HG03575 (cell line): Measurements from ENCODE around the gene SPIB.
"Not testable (repeated sequence)": the region's sequence is repeated elsewhere in the genome, so short reads cannot be mapped to it uniquely, and the experiment has no call there.

Experiments used
- ATAC-seq: cut with Tn5 transposase; IDR thresholded peaks from one replicate; pipeline ENCODE4 v1.9.1; 2021; ENCODE audit not compliant: unreplicated experiment, insufficient number of reproducible peaks, low FRiP score; ENCODE audit errors: extremely low read depth

SPIB gene

DNA sequence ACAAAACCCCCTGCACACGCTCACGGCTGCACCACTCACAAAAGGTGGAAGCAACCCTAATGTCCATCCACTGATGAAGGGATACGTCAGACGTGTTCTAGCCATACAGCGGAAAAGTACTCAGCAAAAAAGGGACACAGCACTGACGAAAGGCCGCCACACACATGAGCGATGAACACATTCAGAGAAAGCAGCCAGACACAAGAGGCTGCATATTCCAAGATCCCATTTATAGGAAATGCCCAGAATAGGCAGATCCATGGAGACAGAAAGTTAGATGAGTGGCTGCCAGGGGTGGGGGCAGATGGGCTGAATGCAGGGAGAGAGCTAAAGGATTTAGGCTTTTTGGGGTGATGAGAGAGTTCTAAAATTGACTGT lies 30.9 kb upstream of the SPIB start:
- ATAC-seq, result no peak

DNA sequence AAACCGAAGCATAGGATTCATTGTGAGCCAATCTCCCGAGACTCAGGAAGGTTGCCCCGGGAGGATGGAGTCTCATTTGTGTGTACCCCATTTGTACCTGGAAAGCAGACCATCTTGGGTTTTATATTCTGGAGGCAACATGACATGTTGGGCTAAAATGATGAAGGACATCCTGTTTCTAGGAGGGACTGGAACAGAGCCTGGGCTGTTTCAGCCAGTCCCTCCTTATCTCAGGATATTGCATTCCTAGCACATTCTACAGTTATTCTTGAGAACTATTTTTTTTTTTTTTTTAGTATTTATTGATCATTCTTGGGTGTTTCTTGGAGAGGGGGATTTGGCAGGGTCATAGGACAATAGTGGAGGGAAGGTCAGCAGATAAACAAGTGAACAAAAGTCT lies 28.4 kb upstream of the SPIB start:
- ATAC-seq, result not testable (repeated sequence)

DNA sequence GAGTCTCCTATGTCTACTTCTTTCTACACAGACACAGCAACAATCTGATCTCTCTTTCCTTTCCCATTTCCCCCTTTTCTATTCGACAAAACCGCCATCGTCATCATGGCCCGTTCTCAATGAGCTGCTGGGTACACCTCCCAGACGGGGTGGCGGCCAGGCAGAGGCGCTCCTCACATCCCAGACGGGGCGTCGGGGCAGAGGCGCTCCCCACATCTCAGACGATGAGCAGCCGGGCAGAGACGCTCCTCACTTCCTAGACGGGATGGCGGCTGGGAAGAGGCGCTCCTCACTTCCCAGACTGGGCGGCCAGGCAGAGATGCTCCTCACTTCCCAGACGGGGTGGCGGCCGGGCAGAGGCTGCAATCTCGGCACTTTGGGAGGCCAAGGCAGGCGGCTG lies 27.8 kb upstream of the SPIB start:
- not testable (repeated sequence) for ATAC-seq

DNA sequence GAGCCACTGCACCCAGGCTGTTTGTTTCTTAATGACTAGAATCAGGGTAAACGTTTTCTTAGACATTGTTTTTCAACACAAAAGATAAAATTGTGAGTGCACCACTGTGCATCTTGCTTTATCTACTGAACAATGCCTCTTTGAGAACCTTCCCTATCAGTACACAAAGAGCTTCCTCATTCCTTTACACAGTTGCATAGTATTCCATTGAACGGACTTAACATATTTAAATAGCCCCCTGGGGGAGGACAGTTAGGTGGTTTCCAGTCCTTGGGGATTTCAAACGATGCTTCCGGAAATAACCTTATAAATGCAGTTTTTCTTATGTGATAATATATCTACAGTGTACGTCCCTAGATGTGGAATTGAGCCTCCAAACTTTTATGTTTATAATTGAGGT lies 26.0 kb upstream of the SPIB start:
- ATAC-seq, result no peak

DNA sequence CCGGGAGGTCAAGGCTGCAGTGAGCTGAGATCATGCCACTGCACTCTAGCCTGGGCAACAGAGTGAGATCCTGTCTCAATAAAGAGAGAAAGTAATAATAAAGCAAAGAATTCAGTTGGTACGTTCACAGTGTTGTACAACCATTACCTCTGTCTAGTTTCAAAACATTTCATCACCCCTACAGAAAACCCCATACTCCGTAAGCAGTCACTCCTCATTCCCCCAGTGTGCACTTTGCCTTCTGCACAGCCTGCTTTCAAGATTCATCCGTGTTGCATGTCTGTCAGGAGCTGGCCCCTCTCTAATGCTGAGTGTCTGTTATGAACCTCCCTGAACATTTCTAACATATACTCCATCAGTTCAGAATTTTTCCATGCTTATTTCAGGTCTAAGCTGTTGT lies 25.1 kb upstream of the SPIB start:
- ATAC-seq, result no peak

GRCh38 chr19:50394017-50394416 lies 24.7 kb upstream of the SPIB start:
- no peak for ATAC-seq

- no peak for ATAC-seq
Observed at GRCh38 chr19:50398675-50399367, 19.9 kb upstream of the SPIB start.

GRCh38 chr19:50399368-50399745 lies 19.4 kb upstream of the SPIB start:
- no peak for ATAC-seq

DNA sequence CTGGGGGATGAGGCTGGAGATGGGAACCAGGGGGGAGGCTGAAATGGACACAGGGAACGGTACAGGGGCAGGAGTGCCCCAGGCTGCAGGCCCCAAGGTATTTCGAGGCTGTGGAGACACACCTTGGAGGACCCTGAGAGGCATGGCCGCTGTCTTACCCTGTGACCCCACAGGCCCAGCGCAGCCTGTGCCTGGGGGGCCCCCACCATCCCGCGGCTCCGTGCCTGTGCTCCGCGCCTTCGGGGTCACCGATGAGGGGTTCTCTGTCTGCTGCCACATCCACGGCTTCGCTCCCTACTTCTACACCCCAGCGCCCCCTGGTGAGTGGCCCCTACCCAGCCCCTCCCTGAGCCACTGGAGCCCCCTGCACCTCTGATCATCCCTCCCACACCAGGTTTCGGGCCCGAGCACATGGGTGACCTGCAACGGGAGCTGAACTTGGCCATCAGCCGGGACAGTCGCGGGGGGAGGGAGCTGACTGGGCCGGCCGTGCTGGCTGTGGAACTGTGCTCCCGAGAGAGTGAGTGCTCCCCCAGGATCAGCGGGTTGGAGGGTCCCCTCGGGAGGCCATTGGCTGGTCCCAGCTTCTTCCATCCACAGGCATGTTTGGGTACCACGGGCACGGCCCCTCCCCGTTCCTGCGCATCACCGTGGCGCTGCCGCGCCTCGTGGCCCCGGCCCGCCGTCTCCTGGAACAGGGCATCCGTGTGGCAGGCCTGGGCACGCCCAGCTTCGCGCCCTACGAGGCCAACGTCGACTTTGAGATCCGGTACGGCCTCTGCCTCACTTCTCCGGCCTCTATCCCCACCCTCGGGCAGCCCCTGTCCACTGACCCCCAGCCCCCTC lies 16.9 kb upstream of the SPIB start:
- ATAC-seq, result no peak

DNA sequence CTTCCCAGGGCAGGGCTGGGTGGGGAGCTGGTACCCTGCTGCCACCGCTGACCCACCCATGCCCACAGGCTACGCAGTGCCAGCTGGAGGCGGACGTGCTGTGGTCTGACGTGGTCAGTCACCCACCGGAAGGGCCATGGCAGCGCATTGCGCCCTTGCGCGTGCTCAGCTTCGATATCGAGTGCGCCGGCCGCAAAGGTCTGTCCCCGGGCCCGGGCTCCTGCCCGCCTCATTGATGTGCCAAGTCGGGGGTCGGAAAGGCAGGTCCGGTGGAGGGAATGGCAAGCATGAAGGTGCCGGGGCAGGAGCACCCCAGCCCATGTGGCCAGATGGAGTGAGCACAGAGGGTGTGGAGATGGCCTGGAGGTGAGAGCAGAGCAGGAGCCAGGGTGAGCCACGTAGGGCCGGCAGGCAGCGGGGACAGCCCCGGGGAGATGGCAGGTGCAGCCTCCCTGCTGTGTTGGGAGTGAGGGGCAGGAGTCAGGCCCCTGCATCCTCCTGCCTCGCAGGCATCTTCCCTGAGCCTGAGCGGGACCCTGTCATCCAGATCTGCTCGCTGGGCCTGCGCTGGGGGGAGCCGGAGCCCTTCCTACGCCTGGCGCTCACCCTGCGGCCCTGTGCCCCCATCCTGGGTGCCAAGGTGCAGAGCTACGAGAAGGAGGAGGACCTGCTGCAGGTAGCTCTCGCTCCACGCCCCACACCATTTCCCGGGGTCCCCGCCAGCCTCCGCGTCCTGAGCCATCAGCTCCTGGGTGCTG lies 16.0 kb upstream of the SPIB start:
- ATAC-seq, result no peak

GRCh38 chr19:50406156-50406820 lies 12.4 kb upstream of the SPIB start:
- no peak for ATAC-seq

GRCh38 chr19:50406829-50407228 lies 11.9 kb upstream of the SPIB start:
- no peak for ATAC-seq

GRCh38 chr19:50409347-50409746 lies 9.4 kb upstream of the SPIB start:
- ATAC-seq, result no peak

DNA sequence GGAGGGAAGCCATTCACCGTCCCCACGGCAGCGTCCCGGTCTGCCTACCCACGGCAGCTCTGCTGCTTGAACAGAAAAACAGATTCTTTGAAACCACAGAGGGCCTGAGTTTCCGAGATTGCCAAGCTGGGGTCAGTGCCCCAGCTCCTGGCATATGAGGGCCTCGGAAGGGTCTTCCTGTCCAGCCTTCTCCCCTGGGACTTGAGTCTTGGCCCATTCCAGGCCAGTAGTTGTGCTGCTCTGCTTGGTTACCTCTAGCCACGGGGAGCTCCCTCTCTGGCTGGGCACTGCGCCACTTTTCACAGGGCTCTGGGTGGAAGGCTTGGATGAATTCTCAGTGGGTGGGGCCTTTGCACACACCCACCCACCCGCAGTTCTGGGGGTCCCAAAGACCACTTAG lies 8.6 kb upstream of the SPIB start:
- ATAC-seq, result no peak

DNA sequence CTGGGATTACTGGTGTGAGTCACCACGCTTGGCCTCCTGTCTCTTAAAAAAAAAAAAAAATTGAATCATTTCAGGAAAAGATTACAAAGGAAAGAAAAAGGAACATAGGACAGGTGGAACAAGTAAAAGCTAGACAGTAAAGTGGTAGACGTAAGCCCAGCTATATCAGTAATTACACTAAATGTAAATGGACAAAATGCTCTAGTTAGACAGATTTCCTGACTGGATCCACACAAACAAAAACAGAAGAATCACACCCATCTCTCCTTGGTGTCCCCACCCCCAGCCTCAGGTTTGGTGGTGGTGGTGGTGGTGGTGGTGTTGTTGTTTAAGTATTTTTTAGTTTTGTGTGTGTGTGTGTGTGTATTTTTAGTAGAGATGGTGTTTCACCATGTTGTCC lies 6.3 kb upstream of the SPIB start:
- no peak for ATAC-seq

DNA sequence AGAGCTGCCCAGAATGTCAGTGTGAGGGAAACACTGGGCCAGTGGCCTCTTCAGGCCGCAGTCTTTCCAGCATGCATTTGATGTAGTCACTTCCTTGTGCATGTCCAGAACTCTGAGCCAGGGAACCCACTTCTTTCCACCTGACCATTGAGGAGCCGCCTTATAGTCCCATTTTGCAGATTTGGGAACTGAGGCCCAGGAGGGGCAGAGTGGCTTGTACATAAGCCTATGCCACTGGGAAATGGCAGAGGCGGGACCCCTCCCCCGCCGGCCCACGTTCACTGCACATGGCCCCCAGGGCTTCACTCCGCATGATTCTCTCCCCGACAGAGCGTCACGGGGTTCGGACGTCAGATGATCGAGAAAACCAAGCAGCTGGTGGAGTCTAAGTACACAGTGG lies 5.6 kb upstream of the SPIB start:
- no peak for ATAC-seq

DNA sequence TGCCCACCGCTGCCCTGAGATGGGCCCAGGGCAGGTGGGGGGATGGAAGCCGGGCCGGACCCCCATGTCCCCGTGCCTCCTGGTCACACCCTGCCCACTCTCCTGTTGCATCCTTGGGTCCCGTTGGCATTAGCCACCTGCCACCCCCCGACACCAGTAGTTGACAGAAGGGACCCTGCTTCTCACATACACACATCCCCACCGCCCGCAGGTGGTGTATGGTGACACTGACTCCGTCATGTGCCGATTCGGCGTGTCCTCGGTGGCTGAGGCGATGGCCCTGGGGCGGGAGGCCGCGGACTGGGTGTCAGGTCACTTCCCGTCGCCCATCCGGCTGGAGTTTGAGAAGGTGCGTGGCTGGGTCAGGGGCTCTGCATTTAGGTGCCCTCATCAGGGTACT lies 5.2 kb upstream of the SPIB start:
- no peak for ATAC-seq

- ATAC-seq, result no peak
Observed at GRCh38 chr19:50414864-50415660, 3.7 kb upstream of the SPIB start.

DNA sequence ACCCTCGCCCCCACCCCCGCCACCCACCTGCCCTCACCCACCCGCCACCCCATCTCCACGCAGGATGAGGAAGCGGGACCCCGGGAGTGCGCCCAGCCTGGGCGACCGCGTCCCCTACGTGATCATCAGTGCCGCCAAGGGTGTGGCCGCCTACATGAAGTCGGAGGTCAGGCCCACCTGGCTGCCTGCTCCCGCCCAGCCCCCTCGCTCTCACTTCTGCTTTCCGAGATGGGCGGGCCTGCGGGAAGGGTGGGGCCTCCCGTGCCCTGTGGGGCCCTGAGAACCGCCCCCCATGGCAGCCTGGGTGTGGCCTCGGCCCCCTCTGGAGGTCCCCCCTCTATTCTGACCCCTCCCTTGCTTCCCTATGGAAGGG lies 3.1 kb upstream of the SPIB start:
- no peak for ATAC-seq
